Amygdala (tissue), 56 donors: ENCODE results near the gene RYR2.
"Not testable (repeated sequence)": the region's sequence is repeated elsewhere in the genome, so short reads cannot be mapped to it uniquely, and the experiment has no call there.

Experiments
- DNase-seq, 56 donors: peaks; one replicate each; lab custom pipeline; 2025; lab: John Stamatoyannopoulos, UW

RYR2 gene

DNA sequence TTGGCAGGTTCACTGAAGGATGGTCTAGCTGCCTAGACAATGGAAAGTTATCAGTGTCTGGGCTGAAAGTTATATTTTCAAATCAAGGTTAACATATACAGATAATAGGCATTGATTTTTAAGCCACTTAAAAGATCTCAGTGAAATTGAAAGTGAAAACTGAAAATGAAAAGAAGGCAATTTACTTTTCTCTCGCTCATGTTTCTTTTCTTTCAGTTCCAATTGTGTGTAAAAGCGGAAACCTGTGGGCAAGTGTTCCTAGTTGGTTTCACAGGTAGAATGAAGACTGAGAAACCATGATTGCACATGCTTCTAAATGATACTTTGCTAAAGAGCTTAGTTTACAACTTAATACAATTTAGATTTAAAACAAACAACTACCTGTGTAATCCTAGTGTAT is 465.0 kb downstream of the RYR2 start:
- DNase-seq: no peak

DNA sequence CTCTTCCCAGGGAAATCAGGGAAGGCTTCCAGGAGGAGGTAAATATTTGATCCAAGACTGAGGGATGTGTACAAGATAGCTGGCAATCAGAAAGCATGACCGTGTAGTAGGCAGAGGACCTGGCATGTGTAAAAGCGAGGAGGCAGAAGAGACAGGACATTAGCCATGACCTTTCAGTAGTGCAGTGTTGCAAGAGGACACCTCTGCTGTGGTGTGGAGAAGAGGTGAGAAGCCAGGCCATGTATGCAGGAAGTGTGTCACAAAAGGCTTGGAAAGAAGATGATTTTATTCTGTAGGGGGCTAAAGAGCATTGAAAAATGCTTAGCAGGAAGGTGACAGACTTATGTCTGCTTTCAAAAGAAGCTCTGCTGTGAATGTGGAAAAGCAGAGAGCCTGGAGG is 467.8 kb downstream of the RYR2 start:
- no peak for DNase-seq

DNA sequence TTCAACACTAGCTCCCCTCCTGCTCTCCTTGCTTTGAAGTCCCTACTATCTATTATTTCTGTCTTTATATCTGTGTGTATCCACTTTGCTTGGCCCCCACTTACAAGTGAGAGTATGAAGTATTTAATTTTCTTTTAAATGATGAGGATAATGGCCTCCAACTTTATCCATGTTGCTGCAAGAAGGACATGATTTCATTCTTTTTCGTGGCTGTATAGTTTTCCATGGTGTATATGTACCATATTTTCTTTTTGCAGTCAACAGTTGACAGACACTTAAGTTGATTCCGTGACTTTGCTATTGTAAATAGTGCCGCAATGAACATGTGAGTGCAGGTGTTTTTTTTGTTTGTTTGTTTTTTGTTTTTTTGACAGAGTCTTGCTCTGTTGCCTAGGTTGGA is 483.1 kb downstream of the RYR2 start:
- no peak for DNase-seq

DNA sequence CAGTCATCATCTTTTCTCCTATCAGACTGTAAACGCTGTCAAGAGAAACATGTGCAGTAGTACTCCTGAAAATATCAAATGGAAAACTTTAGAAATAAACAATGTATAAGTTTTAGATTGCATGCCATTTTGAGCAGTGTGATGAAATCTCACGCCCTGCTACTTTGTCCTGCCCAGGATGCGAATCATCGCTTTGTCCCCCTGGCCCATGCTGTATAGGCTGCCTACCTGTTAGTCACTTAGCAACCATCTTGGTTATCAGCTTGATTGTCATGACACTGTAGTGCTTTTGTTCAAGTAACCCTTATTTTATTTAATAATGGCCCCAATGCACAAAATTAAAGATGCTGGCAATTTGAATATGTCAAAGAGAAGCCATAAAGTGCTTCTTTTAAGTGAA is 485.8 kb downstream of the RYR2 start:
- no peak for DNase-seq

DNA sequence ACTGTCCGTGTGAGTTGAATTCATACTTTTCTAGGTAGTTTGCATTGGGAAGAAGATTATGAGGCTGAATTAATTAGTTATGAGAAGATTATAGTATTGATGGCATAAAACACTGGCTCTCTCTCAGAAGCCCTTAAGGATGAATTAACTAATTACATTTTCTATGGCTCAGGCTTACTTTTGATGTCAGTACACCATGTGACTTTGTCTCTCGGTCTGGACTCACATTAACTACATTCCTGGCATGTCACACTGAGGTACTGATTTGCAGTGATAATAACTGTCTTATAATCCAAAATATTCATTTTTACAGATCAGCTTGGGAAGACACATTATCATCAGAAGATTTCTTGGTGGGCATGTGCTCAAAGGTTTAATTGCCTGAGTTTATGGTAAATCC is 486.6 kb downstream of the RYR2 start:
- DNase-seq: no peak

DNA sequence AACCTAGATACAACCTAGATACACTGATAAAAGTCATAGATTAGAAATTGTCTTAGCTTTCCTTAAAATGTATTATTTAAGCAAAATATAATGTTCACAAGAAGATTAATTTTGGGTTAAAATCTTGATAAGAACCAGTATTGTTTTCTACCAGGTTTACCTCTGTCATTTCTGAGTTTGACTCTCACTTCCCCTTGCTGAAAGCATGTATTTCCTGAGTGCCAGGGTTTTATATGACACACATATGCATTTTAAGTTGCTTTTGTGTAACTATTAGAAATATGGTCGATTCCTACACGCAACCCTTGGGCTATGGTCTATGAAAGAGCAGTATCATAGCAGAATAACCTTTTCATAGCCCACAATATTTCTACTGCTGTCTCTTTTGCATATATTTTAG is 497.1 kb downstream of the RYR2 start:
- DNase-seq: no peak

DNA sequence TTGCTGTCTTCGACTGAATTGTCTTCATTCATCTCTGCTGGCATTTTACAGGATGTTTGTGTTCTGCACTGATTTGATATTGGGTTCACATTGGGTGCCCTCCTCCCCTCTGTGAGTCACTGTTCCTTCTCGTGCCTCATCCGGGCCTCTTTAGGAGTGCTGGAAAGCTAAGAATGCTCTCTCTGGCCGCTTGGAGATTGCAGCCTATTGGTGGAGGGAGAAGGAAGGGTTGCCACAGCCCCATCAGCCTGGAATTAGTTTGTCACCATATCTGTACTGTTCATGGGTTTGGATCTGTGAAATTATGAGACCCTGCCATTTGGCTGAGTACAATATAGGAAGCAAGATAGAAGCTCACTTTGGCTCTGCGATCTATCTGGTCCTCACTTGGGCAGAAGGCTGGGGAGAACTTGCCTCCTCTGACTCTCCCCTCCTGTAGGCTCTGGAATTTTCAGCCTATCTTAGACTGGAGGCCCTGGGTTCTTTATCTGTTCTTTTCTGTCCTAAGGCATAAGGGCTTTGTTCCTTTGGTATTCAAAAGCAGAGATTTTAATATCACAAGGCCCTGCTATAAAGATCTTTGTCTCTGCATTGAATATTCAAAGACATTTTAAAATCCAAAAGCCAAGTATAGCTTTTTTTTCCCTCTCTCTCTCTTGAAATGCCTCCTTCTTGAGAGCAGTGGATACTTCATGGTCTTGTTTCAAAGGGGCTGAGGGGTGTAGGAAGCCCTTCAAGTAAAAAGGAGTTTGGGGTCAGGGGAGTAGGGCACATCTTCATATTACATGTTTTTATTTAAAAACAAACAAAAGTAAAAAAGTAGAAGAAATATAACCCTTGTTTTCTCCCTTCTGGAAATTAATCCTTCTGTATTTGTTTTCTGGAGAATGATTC is 500.8 kb downstream of the RYR2 start:
- DNase-seq: no peak

DNA sequence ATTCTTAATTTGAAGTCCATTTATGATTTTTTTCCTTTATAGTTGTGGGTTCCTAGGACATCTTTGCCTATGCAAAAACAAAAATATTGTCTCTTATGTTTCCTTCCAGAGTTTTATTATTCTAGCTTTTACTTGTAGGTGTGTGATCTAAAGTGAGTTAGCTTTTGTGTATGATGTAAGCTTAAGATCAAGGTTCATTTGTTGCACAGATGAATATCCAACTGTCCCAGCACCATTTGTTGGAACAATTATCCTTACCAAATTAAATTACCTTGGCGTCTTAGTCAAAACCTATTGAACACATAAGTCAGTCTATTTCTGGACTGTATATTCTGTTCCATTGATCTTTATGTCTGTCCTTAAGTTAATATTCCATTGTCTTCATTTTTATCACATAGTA is 511.1 kb downstream of the RYR2 start:
- no peak for DNase-seq

DNA sequence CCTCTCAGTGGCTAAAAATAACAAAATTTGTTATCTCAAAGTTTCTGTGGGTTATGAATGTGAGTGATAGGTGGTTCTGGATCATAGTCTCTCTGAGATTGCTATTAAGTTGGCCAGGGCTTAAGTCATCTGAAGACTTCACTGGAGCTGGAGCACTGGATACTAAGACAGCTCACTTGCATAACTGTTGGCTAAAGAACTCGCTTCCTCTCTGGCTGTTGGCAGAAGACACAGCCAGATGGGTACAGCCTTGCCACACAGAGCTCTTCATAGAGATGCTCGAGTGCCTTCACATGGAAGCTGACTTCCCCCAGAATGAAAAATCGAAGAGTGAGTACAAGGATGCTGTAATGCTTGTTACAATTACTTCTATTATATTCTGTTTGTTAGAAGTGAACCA is 514.9 kb downstream of the RYR2 start:
- peak in 7 of 56 donors; percentile 3 to 19 (median 7) for DNase-seq

DNA sequence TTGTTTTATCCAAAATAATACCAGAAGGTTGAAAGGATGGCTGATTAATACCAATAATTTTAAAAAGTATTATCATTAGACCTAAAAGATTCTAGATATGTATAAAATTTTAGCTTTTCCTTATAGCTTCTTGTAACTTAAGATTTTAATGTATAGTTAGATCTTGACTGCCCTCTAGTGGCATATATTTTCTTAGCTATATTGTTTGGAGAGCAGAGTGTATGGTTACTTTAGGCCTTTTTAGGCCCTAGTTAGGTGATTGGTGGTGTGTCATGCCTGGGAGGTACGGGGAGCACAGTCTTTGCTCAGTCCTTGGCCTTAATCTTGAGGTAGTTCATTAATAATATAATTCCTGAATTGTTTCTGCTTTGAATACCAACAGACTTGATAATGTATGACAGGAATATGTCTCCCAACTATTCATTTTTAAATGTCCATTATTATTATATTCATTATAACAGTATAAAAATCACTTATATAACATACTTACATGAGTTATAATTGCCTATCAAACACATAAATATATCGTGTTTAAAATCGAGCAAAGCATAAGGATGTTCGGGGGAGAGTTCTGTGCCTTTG is 520.3 kb downstream of the RYR2 start:
- peak in 1 of 56 donors; percentile 46 for DNase-seq

DNA sequence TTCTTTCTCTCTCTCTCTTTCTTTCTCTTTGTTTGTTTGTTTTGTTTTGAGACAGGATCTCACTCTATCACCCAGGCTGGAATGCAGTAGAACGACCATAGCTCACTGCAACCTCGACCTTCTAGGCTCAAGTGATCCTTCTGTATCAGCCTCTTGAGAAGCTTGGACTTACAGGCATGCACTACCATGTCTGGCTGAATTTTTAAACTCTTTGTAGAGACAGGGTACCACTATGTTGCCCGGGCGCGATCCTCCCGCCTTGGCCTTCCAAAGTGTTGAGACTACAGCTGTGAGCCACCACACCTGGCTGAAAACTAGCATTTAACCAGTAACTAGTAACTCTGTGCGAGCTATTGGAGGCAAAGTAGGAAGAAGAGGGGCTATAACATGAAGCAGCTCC is 523.3 kb downstream of the RYR2 start:
- no peak for DNase-seq

DNA sequence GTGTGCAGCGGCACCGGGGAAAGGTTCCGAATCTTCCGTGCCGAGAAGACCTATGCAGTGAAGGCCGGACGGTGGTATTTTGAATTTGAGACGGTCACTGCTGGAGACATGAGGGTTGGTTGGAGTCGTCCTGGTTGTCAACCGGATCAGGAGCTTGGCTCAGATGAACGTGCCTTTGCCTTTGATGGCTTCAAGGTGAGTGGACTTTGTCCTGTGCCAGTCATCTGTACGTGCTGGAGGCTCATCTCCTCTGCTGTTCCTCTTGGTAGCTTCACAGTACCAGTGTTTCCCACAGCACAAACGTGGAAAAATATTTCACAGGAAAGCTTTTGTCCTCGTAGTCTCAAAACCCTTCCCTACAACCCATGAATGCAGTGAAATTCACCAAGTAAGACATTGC is 524.6 kb downstream of the RYR2 start:
- DNase-seq: no peak

DNA sequence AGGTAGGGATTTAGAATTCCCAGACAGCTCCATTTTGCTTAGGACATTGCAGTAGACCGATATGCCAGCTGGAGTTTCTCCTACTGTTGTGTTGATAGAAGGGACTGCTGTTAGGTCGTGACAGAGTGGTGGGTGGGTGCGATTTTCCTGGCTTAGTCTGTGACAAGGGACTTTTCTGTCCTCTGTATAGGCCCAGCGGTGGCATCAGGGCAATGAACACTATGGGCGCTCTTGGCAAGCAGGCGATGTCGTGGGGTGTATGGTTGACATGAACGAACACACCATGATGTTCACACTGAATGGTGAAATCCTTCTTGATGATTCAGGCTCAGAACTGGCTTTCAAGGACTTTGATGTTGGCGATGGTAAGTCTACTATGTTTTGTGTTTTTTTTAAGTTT is 527.0 kb downstream of the RYR2 start:
- no peak for DNase-seq

DNA sequence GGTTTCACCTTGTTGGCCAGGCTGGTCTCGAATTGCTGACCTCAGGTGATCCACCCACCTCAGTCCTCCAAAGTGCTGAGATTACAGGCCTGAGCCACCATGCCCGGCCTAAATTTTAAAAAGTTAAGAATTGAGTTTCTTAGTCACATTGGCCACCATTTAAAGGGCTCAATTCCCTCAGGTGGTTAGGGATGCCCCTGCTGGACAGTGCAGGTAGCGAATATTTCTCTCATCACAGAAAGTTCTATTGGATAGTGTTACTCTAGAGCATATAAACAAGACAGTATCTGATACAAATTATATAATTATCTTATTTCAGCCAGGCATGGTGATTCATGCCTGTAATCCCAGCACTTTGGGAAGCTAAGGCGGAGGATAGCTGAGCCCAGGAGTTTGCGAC is 528.5 kb downstream of the RYR2 start:
- DNase-seq: no peak

DNA sequence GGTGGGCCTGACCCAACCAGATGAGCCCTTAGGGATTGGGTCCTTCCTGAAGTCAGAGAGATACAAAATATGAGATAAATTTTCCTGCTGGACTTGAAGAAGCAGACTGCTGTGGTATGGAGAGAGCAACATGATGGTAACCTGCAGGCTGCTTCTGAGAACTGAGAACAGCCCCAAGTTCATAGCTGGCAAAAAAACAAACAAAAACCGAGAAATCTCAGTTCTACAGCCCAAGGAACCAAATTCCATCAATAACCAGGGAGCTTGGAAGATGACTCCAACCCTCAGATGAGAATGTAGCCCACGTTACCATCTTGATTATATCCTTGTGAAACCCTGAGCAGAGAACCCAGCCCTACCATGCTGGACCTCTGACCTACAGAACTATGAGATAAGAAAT is 532.6 kb downstream of the RYR2 start:
- no peak for DNase-seq

DNA sequence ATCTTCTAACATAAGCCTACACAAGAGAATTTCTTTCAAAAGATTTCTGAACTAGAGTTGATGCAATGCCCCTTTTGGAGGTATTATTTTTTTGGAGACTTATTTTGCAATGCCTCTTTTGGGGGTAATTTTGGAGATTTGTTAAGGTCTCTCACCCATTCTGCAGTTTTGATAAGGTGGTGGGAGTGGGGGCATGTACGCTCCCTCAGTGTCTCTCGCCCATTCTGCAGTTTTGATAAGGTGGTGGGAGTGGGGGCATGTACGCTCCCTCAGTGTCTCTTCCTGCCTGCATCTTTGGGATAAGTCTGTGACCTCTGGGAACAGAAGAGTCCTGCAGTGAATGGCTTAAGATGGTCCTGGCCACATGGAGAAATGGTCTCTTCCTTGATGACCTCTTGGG is 536.6 kb downstream of the RYR2 start:
- no peak for DNase-seq

DNA sequence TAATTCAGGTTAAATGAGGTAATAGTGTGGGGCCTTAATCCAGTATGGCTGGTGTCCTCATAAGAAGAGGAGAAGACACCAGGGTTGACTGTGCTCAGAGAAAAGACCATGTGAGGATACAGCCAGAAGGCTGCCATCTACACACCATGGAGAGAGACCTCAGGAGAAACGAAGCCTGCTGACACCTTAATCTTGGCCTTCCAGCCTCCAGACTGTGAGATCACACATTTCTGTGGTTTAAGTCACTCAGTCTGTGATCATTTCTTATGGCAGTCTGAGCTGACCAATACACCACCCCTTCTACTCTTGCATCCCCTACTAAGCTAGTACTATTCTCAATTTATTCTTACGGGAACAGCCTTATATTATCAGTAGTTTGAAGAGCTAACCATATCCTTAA is 538.7 kb downstream of the RYR2 start:
- no peak for DNase-seq

DNA sequence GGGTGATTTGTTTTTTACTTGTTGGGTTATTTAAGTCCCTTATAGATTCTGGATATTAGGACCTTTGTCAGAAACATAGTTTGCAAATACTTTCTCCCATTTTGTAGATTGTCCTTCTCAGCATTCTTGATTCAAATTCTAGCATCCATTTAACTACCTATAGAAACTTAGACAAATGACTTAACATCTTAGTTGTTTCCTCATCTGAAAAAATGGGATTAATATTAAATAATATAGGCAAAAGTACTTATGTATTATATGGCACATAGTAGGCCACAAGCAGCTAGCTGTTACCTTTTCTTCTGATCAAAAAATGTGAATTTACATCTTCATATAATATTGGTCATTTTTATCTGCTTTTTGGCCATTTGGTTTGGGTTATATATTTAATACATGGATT is 541.3 kb downstream of the RYR2 start:
- no peak for DNase-seq

DNA sequence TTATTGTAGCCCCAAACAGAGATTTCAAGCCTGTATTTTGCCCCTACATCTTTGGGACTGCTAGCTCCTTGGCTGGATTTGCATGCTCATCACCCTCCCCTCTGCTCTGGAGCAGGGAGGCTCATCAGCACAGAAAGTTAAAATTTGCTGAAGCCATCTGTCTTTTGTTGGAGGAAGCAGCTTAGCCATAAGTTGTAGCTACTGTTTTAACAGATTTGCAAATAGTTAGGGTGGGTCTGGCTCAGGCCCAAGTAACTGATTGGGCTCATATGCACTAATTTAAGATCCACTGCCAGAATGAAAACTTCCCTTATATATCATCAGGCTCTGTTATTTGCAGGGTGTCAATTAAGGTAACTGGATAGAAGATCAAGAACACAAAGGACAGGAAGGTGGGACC is 541.8 kb downstream of the RYR2 start:
- peak in 9 of 56 donors; percentile 3 to 50 (median 19) for DNase-seq

DNA sequence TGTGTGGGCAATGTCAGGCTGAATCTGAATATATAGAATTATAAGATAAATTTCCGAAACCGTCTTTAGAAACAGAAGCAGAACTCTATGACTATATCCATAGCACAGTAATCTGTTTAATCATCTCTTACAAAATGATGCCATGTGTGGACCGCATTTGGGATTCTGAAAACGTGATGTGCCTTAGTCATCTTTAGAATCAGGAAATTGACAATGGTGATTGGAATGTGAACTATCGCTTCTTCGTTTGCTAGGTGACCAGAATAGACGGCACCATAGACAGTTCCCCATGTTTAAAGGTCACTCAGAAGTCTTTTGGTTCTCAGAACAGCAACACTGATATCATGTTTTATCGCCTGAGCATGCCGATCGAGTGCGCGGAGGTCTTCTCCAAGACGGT is 548.4 kb downstream of the RYR2 start:
- no peak for DNase-seq

DNA sequence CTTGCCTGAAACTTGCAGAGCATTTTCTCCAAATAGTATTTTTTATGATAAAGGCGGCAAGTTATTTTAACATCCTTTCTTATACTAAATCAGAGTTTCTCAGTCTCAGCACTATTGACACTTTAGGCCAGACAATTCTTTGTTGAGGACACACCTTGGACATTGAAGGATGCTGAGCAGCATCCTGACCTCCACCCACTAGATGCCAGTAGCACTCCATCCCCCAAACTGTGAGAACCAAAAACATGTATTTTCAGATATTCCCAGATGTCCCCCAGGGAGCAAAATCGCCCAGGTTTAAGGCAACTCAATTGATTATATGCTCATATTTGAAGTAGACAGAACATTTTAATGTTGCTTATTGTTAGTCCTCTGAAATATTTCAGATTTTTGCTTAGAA is 549.4 kb downstream of the RYR2 start:
- no peak for DNase-seq

DNA sequence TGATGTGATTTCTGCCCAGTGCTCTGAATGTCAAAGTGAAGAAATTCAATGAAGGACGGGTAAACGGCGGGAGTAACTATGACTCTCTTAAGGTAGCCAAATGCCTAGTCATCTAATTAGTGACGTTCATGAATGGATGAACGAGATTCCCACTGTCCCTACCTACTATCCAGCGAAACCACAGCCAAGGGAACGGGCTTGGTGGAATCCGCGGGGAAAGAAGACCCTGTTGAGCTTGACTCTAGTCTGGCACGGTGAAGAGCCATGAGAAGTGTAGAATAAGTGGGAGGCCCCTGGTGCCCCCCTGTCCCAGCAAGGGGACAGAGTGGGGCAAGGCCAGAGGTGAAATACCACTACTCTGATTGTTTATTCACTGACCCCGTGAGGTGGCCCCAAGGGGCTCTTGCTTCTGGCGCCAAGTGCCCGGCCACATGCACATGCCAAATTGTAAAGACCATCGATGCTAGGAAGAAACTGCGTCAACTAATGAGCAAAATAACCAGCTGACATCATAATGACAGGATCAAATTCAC is 561.1 kb downstream of the RYR2 start:
- DNase-seq: not testable (repeated sequence)
